ENCODE data around the gene TMEM116.

DNA sequence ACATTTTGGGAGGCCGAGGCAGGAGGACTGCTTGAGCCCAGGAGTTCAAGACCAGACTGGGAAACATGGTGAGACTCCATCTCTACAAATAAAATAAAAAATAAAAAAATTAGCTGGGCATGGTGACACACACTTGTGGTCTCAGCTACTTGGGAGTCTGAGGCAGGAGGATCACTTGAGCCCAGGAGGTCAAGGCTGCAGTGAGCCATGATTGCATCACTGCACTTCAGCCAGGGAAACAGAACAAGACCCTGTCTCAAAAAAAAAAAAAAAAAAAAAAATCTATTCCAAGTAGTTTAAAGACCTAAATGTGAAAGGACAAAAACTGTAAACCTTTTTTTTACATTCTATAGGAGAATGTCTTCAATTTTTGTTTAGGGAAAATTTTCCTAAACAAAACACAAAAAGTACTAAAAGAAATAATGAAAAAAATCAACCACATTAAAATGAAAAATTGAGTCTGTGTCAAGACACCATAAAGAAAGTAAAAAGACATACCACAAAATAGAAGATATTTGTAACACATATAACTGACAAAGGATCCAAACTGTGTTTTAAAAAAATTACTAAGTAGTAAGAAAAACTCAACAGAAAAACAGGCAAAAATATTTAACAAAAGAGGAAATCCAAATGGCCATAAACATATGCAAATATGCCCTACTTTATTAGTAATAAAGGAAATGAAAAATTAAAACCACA lies 17.0 kb downstream of the TMEM116 start:
- TF ChIP-seq, protein P1, sequence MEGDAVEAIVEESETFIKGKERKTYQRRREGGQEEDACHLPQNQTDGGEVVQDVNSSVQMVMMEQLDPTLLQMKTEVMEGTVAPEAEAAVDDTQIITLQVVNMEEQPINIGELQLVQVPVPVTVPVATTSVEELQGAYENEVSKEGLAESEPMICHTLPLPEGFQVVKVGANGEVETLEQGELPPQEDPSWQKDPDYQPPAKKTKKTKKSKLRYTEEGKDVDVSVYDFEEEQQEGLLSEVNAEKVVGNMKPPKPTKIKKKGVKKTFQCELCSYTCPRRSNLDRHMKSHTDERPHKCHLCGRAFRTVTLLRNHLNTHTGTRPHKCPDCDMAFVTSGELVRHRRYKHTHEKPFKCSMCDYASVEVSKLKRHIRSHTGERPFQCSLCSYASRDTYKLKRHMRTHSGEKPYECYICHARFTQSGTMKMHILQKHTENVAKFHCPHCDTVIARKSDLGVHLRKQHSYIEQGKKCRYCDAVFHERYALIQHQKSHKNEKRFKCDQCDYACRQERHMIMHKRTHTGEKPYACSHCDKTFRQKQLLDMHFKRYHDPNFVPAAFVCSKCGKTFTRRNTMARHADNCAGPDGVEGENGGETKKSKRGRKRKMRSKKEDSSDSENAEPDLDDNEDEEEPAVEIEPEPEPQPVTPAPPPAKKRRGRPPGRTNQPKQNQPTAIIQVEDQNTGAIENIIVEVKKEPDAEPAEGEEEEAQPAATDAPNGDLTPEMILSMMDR (IDR thresholded peaks at IDR 0.05) = no peak
- no peak for TF ChIP-seq POLR2AphosphoS5 (IDR thresholded peaks at IDR 0.05)
- no peak for TF ChIP-seq EP300 (IDR thresholded peaks at IDR 0.05)
- TF ChIP-seq POLR2A (IDR thresholded peaks at IDR 0.05; ENCODE audit: low read depth) = no peak
